Measurements from ENCODE around the gene NFASC.

NFASC gene

DNA sequence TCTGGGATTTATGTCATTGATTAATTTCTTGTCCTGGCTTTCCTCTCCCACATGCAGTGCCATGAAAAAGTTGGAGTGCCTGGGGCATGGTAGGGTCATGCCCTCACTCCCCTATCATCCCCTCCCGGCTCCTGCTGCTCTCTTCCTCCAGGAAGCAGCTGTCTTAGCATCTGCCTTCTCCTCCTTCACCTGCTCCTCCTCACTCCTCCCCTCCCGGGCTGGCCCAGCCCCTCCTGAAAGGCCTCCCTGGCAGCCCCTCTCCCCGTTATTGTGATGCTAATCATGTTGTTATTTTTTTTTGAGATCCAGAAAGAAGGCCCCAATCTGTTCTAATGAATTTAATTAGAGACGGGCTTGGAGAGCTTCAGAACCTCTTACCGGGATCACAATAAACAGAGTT is 36.3 kb upstream of the NFASC start:
- TF ChIP-seq EZH2 (IDR thresholded peaks at IDR 0.05), result no peak
- Histone ChIP-seq H3K27ac (no peak overlapping the region), H3K36me3 (ENCODE audit: insufficient read depth, low read length) (no peaks in the 10 kb centered on the region), H3K9ac (ENCODE audit: insufficient read length) (no peak overlapping the region), H3K9me3 (ENCODE audit: low read depth, low read length) (no peaks in the 10 kb centered on the region), H3K4me3 (no peak overlapping the region)
- DNase-seq (ENCODE audit: low read depth, low spot score), result no peak

DNA sequence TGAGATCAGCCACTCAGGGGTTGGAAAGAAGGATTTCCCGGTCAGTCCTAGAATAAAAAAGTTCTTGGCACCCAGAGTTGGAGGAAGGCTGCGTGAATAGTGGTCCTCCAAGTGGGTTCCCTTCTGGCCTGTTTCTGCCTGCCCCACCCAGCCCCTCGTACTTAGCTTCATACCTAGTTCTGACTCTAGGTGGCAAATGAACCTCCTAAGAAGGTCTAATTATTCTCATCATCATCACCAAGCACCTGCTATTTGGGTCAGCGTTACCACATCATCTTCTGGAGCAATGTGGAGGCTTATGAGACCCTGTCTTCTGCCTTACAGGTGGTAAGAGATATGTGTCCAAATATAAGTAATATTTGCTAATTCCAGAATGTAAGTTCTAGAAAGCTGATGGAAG is 35.9 kb upstream of the NFASC start:
- no peaks in the 10 kb centered on the region for H3K9me3 ChIP-seq (ENCODE audit: low read depth, low read length)
- H3K4me3 ChIP-seq, result no peak overlapping the region
- no peak overlapping the region for H3K27ac ChIP-seq
- no peak for DNase-seq (ENCODE audit: low read depth, low spot score)
- no peaks in the 10 kb centered on the region for H3K36me3 ChIP-seq (ENCODE audit: insufficient read depth, low read length)
- H3K9ac ChIP-seq (ENCODE audit: insufficient read length), result no peak overlapping the region
- TF ChIP-seq EZH2 (IDR thresholded peaks at IDR 0.05) (no peak), POLR2AphosphoS5 (IDR thresholded peaks at IDR 0.05; ENCODE audit: borderline replicate concordance, low read depth, low read length) (no peak), FOXP2 (optimal IDR thresholded peaks at IDR 0.05; ENCODE audit: control extremely low read depth, extremely low read length, insufficient read depth) (no peak)

DNA sequence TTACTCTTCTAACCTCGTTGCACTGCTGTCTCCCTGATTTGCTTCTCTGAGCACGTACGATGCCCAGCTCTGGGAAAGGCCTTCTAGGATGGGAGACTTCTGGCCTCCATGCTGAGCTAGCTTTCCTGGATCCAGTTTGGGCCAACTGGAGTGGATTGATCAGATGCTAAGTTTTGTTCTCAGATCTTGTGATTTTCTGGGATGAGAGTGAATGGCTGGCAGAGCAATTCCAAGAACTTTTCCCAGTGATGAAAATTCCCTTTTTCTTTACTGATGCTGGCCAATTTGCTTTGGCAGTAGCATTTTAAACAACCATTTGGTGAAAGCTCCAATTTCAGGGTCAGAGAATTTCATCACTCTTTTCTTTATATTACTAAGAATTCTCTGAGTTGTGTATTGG is 34.9 kb upstream of the NFASC start:
- TF ChIP-seq FOXP2 (optimal IDR thresholded peaks at IDR 0.05; ENCODE audit: control extremely low read depth, extremely low read length, insufficient read depth) (no peak), POLR2AphosphoS5 (IDR thresholded peaks at IDR 0.05; ENCODE audit: borderline replicate concordance, low read depth, low read length) (no peak), EZH2 (IDR thresholded peaks at IDR 0.05) (no peak)
- no peaks in the 10 kb centered on the region for H3K36me3 ChIP-seq (ENCODE audit: insufficient read depth, low read length)
- DNase-seq (ENCODE audit: low read depth, low spot score), result no peak

DNA sequence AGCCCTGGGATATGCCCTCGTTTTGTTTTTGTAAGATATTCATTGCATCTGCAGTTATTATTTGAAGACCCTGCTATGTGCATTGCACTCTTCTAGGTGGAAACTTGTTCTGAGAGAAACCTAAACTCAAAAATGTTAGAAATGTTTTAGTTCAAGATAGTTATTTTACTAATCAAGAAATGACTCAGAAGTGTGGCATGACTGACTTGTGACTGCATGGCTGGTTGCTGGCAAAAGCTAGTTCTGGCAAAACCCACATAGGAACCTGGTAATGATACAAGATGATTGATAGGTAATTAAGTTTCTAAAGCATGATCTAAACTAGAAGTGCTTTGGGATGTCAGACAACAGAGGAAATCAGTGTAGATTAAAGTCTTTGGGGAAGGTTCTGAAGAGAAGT is 33.8 kb upstream of the NFASC start:
- H3K27ac ChIP-seq, result no peak overlapping the region
- DNase-seq (ENCODE audit: low read depth, low spot score), result no peak

More for the DNA sequence above, 34.9 kb upstream of the NFASC start:
- no peak overlapping the region for H3K4me3 ChIP-seq
- H3K27ac ChIP-seq, result no peak overlapping the region
- no peak overlapping the region for H3K9ac ChIP-seq (ENCODE audit: insufficient read length)
- no peaks in the 10 kb centered on the region for H3K9me3 ChIP-seq (ENCODE audit: low read depth, low read length)

GRCh38 chr1:204837440-204838084 is 33.1 kb upstream of the NFASC start:
- Histone ChIP-seq H3K27ac (no peak overlapping the region), H3K9me3 (ENCODE audit: low read depth, low read length) (no peaks in the 10 kb centered on the region), H3K4me3 (no peak overlapping the region), H3K9ac (ENCODE audit: insufficient read length) (no peak overlapping the region), H3K36me3 (ENCODE audit: insufficient read depth, low read length) (no peaks in the 10 kb centered on the region)
- DNase-seq (ENCODE audit: low read depth, low spot score), result peak; percentile 3
- no peak for TF ChIP-seq POLR2AphosphoS5 (IDR thresholded peaks at IDR 0.05; ENCODE audit: borderline replicate concordance, low read depth, low read length)
- no peak for TF ChIP-seq FOXP2 (optimal IDR thresholded peaks at IDR 0.05; ENCODE audit: control extremely low read depth, extremely low read length, insufficient read depth)
- no peak for TF ChIP-seq EZH2 (IDR thresholded peaks at IDR 0.05)

More for the DNA sequence above, 33.8 kb upstream of the NFASC start:
- Histone ChIP-seq H3K9ac (ENCODE audit: insufficient read length) (no peak overlapping the region), H3K36me3 (ENCODE audit: insufficient read depth, low read length) (no peaks in the 10 kb centered on the region), H3K4me3 (no peak overlapping the region), H3K9me3 (ENCODE audit: low read depth, low read length) (no peaks in the 10 kb centered on the region)
- no peak for TF ChIP-seq EZH2 (IDR thresholded peaks at IDR 0.05)
- TF ChIP-seq FOXP2 (optimal IDR thresholded peaks at IDR 0.05; ENCODE audit: control extremely low read depth, extremely low read length, insufficient read depth), result no peak
- no peak for TF ChIP-seq POLR2AphosphoS5 (IDR thresholded peaks at IDR 0.05; ENCODE audit: borderline replicate concordance, low read depth, low read length)

- Histone ChIP-seq H3K36me3 (ENCODE audit: insufficient read depth, low read length) (no peaks in the 10 kb centered on the region), H3K9ac (ENCODE audit: insufficient read length) (no peak overlapping the region), H3K4me3 (no peak overlapping the region), H3K9me3 (ENCODE audit: low read depth, low read length) (no peaks in the 10 kb centered on the region), H3K27ac (no peak overlapping the region)
- no peak for DNase-seq (ENCODE audit: low read depth, low spot score)
- TF ChIP-seq EZH2 (IDR thresholded peaks at IDR 0.05) (no peak), FOXP2 (optimal IDR thresholded peaks at IDR 0.05; ENCODE audit: control extremely low read depth, extremely low read length, insufficient read depth) (no peak), POLR2AphosphoS5 (IDR thresholded peaks at IDR 0.05; ENCODE audit: borderline replicate concordance, low read depth, low read length) (no peak)
These were observed 29.3 kb upstream of the NFASC start for GRCh38 chr1:204841316-204841715.

- H3K36me3 ChIP-seq (ENCODE audit: insufficient read depth, low read length), result no peaks in the 10 kb centered on the region
- TF ChIP-seq FOXP2 (optimal IDR thresholded peaks at IDR 0.05; ENCODE audit: control extremely low read depth, extremely low read length, insufficient read depth), result no peak
- TF ChIP-seq EZH2 (IDR thresholded peaks at IDR 0.05), result no peak
- no peak for TF ChIP-seq POLR2AphosphoS5 (IDR thresholded peaks at IDR 0.05; ENCODE audit: borderline replicate concordance, low read depth, low read length)
- no peak for DNase-seq (ENCODE audit: low read depth, low spot score)
- no peaks in the 10 kb centered on the region for H3K9me3 ChIP-seq (ENCODE audit: low read depth, low read length)
- H3K27ac ChIP-seq, result no peak overlapping the region
- no peak overlapping the region for H3K9ac ChIP-seq (ENCODE audit: insufficient read length)
- H3K4me3 ChIP-seq, result no peak overlapping the region
These were observed 28.9 kb upstream of the NFASC start for GRCh38 chr1:204841798-204842197.

GRCh38 chr1:204842369-204842768 is 28.3 kb upstream of the NFASC start:
- DNase-seq (ENCODE audit: low read depth, low spot score), result no peak
- Histone ChIP-seq H3K36me3 (ENCODE audit: insufficient read depth, low read length) (no peaks in the 10 kb centered on the region), H3K9me3 (ENCODE audit: low read depth, low read length) (no peaks in the 10 kb centered on the region), H3K27ac (no peak overlapping the region), H3K9ac (ENCODE audit: insufficient read length) (no peak overlapping the region), H3K4me3 (no peak overlapping the region)
- no peak for TF ChIP-seq POLR2AphosphoS5 (IDR thresholded peaks at IDR 0.05; ENCODE audit: borderline replicate concordance, low read depth, low read length)
- TF ChIP-seq FOXP2 (optimal IDR thresholded peaks at IDR 0.05; ENCODE audit: control extremely low read depth, extremely low read length, insufficient read depth), result no peak
- TF ChIP-seq EZH2 (IDR thresholded peaks at IDR 0.05), result no peak

DNA sequence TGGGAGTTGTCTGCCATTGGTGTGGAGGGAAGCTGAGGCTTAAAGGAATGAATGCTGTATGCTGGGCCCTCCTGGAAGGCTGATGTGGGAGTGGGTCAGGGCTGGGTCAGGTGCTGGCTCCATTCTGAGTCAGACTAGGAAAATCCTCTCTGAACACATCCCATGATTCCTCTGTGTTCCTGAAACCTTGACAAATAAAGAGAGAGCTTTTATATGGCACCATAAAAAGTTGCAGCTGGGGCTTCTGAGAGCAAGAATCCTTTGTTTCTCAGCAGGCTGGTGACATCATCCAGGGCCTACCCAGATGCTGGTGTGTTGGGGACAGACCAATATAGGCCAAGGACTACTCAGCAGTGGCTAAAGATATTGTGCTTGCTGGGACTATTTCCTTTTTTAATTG is 27.8 kb upstream of the NFASC start:
- H3K9me3 ChIP-seq (ENCODE audit: low read depth, low read length), result no peaks in the 10 kb centered on the region
- no peak overlapping the region for H3K27ac ChIP-seq
- H3K4me3 ChIP-seq, result no peak overlapping the region
- no peak for DNase-seq (ENCODE audit: low read depth, low spot score)
- TF ChIP-seq EZH2 (IDR thresholded peaks at IDR 0.05) (no peak), FOXP2 (optimal IDR thresholded peaks at IDR 0.05; ENCODE audit: control extremely low read depth, extremely low read length, insufficient read depth) (no peak), POLR2AphosphoS5 (IDR thresholded peaks at IDR 0.05; ENCODE audit: borderline replicate concordance, low read depth, low read length) (no peak)
- no peak overlapping the region for H3K9ac ChIP-seq (ENCODE audit: insufficient read length)
- H3K36me3 ChIP-seq (ENCODE audit: insufficient read depth, low read length), result no peaks in the 10 kb centered on the region
